H1 (cell line): ENCODE data around the gene RBMY1J. TPM values are rescaled to one million over a fixed set of nuclear protein-coding genes. Genes with fewer than 3 reads are reported as not detected.

Experiments
- CTCF ChIA-PET: fragments of 300-600 bp; sonication (Branson Sonifier 250); formaldehyde crosslinking; loops from one replicate; lab custom pipeline; 2021; ENCODE audit not compliant: partially characterized antibody; lab: Charles Lee
- POLR2A ChIA-PET: fragments of 300-600 bp; sonication (Branson Sonifier 250); formaldehyde crosslinking; loops from one replicate; lab custom pipeline; 2021; ENCODE audit warnings: inconsistent platforms; ENCODE audit not compliant: partially characterized antibody; lab: Charles Lee
- DNase-seq, 2 experiments: peaks; one replicate each; pipeline versions ENCODE4 v3.0.0 to v3.0.0-alpha.2; 2010 to 2022; ENCODE audit warnings: low spot score in 2 of 2, low read depth in 1 of 2, mixed read lengths in 1 of 2
- FAIRE-seq: peaks from 2 replicates; lab custom pipeline; 2011; peaks lifted over from hg19 to GRCh38; lab: Jason Lieb, UNC
- H2AFZ ChIP-seq: 2 replicates; pipeline ENCODE4 v1.8.1; 2012; ENCODE audit warnings: low read length, inconsistent platforms
- H2AK5ac ChIP-seq: 2 replicates; pipeline ENCODE4 v1.6.1; 2013; ENCODE audit warnings: low read depth, low read length
- H2BK120ac ChIP-seq: replicated peaks from 2 replicates; pipeline ENCODE3; 2013; ENCODE audit warnings: low read depth, low read length, inconsistent platforms
- H2BK12ac ChIP-seq: 2 replicates; pipeline ENCODE4 v1.6.1; 2013; ENCODE audit warnings: low read depth, low read length
- H2BK15ac ChIP-seq: 2 replicates; pipeline ENCODE4 v1.6.1; 2013; ENCODE audit warnings: low read length
- H2BK20ac ChIP-seq: 2 replicates; pipeline ENCODE4 v1.6.1; 2013; ENCODE audit warnings: low read length
- H2BK5ac ChIP-seq: 2 replicates; pipeline ENCODE4 v1.6.1; 2013; ENCODE audit warnings: low read depth, low read length
- H3K14ac ChIP-seq: 2 replicates; pipeline ENCODE4 v1.6.1; 2013; ENCODE audit warnings: inconsistent platforms; ENCODE audit not compliant: insufficient read length
- H3K18ac ChIP-seq: 2 replicates; pipeline ENCODE4 v1.6.1; 2013; ENCODE audit warnings: low read length; ENCODE audit errors: extremely low read depth
- H3K23ac ChIP-seq: 2 replicates; pipeline ENCODE4 v1.6.1; 2013; ENCODE audit warnings: inconsistent platforms; ENCODE audit not compliant: insufficient read length
- H3K23me2 ChIP-seq: 2 replicates; pipeline ENCODE4 v1.6.1; 2013; ENCODE audit warnings: low read depth, low read length
- H3K27ac ChIP-seq: 2 replicates; pipeline ENCODE4 v1.6.1; 2011; ENCODE audit warnings: low read depth, low read length, inconsistent platforms
- H3K27me3 ChIP-seq, 4 experiments: replicated peaks in 1 of 4; 1 replicate in 1 of 4; 2 replicates in 3 of 4; pipeline versions ENCODE4 v1.6.1 to v1.8.1; 2011 to 2013; ENCODE audit warnings: low read length in 3 of 4, mild to moderate bottlenecking in 3 of 4, inconsistent platforms in 2 of 4, mixed read lengths in 2 of 4, moderate library complexity in 1 of 4; ENCODE audit not compliant: control insufficient read depth in 3 of 4, insufficient read depth in 3 of 4; ENCODE audit errors: extremely low read depth in 1 of 4
- H3K36me3 ChIP-seq, 4 experiments: 2 replicates each; pipeline versions ENCODE4 v1.6.1 to v1.8.1; 2011 to 2013; ENCODE audit warnings: mild to moderate bottlenecking in 4 of 4, low read length in 3 of 4, moderate library complexity in 2 of 4, control low read depth in 1 of 4, inconsistent platforms in 1 of 4; ENCODE audit not compliant: insufficient read depth in 4 of 4, control insufficient read depth in 2 of 4
- H3K4ac ChIP-seq: replicated peaks from 2 replicates; pipeline ENCODE3; 2013; ENCODE audit warnings: low read length, low read depth, mixed read lengths, inconsistent platforms; ENCODE audit not compliant: insufficient read length
- H3K4me1 ChIP-seq, 4 experiments: replicated peaks in 1 of 4; 1 replicate in 1 of 4; 2 replicates in 3 of 4; pipeline versions ENCODE4 v1.6.1 to v1.8.1; 2011 to 2013; ENCODE audit warnings: low read length in 3 of 4, inconsistent platforms in 2 of 4, mixed read lengths in 1 of 4; ENCODE audit not compliant: insufficient read depth in 4 of 4, control insufficient read depth in 3 of 4
- H3K4me2 ChIP-seq, 2 experiments: 2 replicates each; pipeline versions ENCODE4 v1.6.1 to v1.8.1; 2011 to 2013; ENCODE audit warnings: low read depth in 2 of 2, low read length in 2 of 2, control low read depth in 1 of 2, inconsistent platforms in 1 of 2, mild to moderate bottlenecking in 1 of 2; ENCODE audit not compliant: insufficient read depth in 1 of 2
- H3K4me3 ChIP-seq, 4 experiments: fragments of 200-600, 300-600 bp in 1 of 4; sonication (generic), shearing (Covaris generic), sonication (Bioruptor Twin) in 1 of 4; 2 replicates each; pipeline versions ENCODE4 v1.5.1 to v1.8.1; 2011 to 2016; ENCODE audit warnings: low read length in 4 of 4, low read depth in 3 of 4, control low read depth in 2 of 4, inconsistent platforms in 2 of 4, mild to moderate bottlenecking in 2 of 4, mixed read lengths in 1 of 4, moderate library complexity in 1 of 4; ENCODE audit not compliant: insufficient read depth in 2 of 4; ENCODE audit errors: extremely low read depth in 1 of 4
- H3K56ac ChIP-seq: replicated peaks from 2 replicates; pipeline ENCODE3; 2013; ENCODE audit warnings: low read depth, mild to moderate bottlenecking, mixed read lengths, low read length, inconsistent platforms; ENCODE audit not compliant: insufficient read length
- H3K79me1 ChIP-seq: 2 replicates; pipeline ENCODE4 v1.6.1; 2013; ENCODE audit warnings: low read depth, low read length, control low read depth
- H3K79me2 ChIP-seq, 2 experiments: 2 replicates each; pipeline versions ENCODE4 v1.6.1 to v1.8.1; 2012 to 2013; ENCODE audit warnings: low read length in 2 of 2, mild to moderate bottlenecking in 2 of 2, inconsistent platforms in 1 of 2; ENCODE audit not compliant: insufficient read depth in 2 of 2, control insufficient read depth in 1 of 2
- H3K9ac ChIP-seq, 4 experiments: replicated peaks in 1 of 4; 1 replicate in 1 of 4; 2 replicates in 3 of 4; pipeline versions ENCODE4 v1.6.1 to v1.8.1; 2011 to 2013; ENCODE audit warnings: low read depth in 3 of 4, low read length in 3 of 4, control low read depth in 2 of 4, mild to moderate bottlenecking in 2 of 4, moderate library complexity in 2 of 4, inconsistent platforms in 1 of 4; ENCODE audit errors: extremely low read depth in 1 of 4
- H3K9me3 ChIP-seq, 2 experiments: 2 replicates each; pipeline versions ENCODE4 v1.6.1 to v1.8.1; 2012 to 2013; ENCODE audit warnings: mild to moderate bottlenecking in 2 of 2, moderate library complexity in 2 of 2, control low read depth in 1 of 2, inconsistent platforms in 1 of 2, low read depth in 1 of 2, low read length in 1 of 2, mixed read lengths in 1 of 2; ENCODE audit not compliant: insufficient read depth in 2 of 2
- H4K20me1 ChIP-seq, 2 experiments: replicated peaks in 1 of 2; 2 replicates each; pipeline versions ENCODE3 to v1.8.1; 2011 to 2013; ENCODE audit warnings: inconsistent platforms in 2 of 2, low read length in 2 of 2, mild to moderate bottlenecking in 1 of 2; ENCODE audit not compliant: insufficient read depth in 2 of 2, control insufficient read depth in 1 of 2
- H4K5ac ChIP-seq: 2 replicates; pipeline ENCODE4 v1.6.1; 2013; ENCODE audit warnings: low read length, low read depth, mixed read lengths, inconsistent platforms; ENCODE audit not compliant: insufficient read length
- H4K8ac ChIP-seq: 2 replicates; pipeline ENCODE4 v1.8.0; 2013; ENCODE audit warnings: mild to moderate bottlenecking, moderate library complexity, low read length, inconsistent platforms; ENCODE audit not compliant: insufficient read depth; ENCODE audit errors: extremely low read depth
- H4K91ac ChIP-seq: replicated peaks from 2 replicates; pipeline ENCODE3; 2013; ENCODE audit warnings: low read length, mixed read lengths, inconsistent platforms; ENCODE audit not compliant: insufficient read length
- MAX ChIP-seq: IDR thresholded peaks from 2 replicates; pipeline ENCODE4 v1.6.1; 2012; ENCODE audit warnings: inconsistent platforms
- USF2 ChIP-seq: IDR thresholded peaks from 2 replicates; pipeline ENCODE4 v1.6.1; 2011; ENCODE audit warnings: low read length, improper control_type of control experiment
- polyA plus RNA-seq, 7 experiments: library from polyadenylated mRNA; depleted of rRNA in 3 of 7; stranded (reverse) in 5 of 7; unstranded in 2 of 7; fragments of >200 nt in 5 of 7; fragments of 200-250 nt in 2 of 7; gene quantifications; 1 replicate in 5 of 7; 2 replicates in 1 of 7; 4 replicates in 1 of 7; pipeline versions ENCODE4 v1.2.1 to v1.2.3, GENCODE V29; 2011 to 2013; ENCODE audit warnings: missing spikeins in 2 of 7, mixed read lengths in 2 of 7
- total RNA-seq: library from RNA; stranded (reverse); fragmentation: NEBNext Ultra II Directional; extraction: Animal tissue kit (Norgen Biotek cat#: 25700); gene quantifications from 2 replicates; pipeline ENCODE4 v1.2.1, GENCODE V29; 2021

RBMY1J gene
- total and polyA plus RNA-seq, 2 of the 8 experiments (the other 6 are each of a cell fraction or from before 2014, with no cell fraction given) = not detected

- FAIRE-seq = no peak
- no peak for TF ChIP-seq USF2
- TF ChIP-seq MAX = no peak
Measured at GRCh38 chrY:22370623-22371022, 32.6 kb upstream of the RBMY1J start.

More at GRCh38 chrY:22370623-22371022, 32.6 kb upstream of the RBMY1J start:
- H3K4ac ChIP-seq = no peak overlapping the region
- CTCF ChIA-PET = no interaction called here
- H4K5ac ChIP-seq = no peak overlapping the region
- no peak overlapping the region for H3K14ac ChIP-seq
- H3K27ac ChIP-seq = no peak overlapping the region
- no peak overlapping the region for H3K9ac ChIP-seq
- no peak overlapping the region for H2BK5ac ChIP-seq
- H3K27me3 ChIP-seq = no peaks in the 10 kb centered on the region
- no peak overlapping the region for H3K4me3 ChIP-seq
- H4K20me1 ChIP-seq = no peaks in the 10 kb centered on the region
- peaks cover 0 to 20% of the 10 kb centered on the region in 2 experiments; a peak in 2 of 4 replicates for H3K9me3 ChIP-seq
- H3K4me1 ChIP-seq = no peaks in the 10 kb centered on the region
- H3K23me2 ChIP-seq = no peaks in the 10 kb centered on the region
- H3K56ac ChIP-seq = no peak overlapping the region
- no peak overlapping the region for H3K23ac ChIP-seq
- no peaks in the 10 kb centered on the region for H3K79me1 ChIP-seq
- no peak overlapping the region for H4K91ac ChIP-seq
- H2AK5ac ChIP-seq = no peak overlapping the region
- no peaks in the 10 kb centered on the region for H3K79me2 ChIP-seq
- DNase-seq = no peak
- no peak overlapping the region for H2BK120ac ChIP-seq
- no peak overlapping the region for H2BK20ac ChIP-seq
- H2AFZ ChIP-seq = no peak overlapping the region
- no peak overlapping the region for H2BK15ac ChIP-seq
- POLR2A ChIA-PET = no interaction called here
- no peak overlapping the region for H3K18ac ChIP-seq
- H2BK12ac ChIP-seq = no peak overlapping the region
- no peaks in the 10 kb centered on the region for H3K36me3 ChIP-seq
- H3K4me2 ChIP-seq = no peak overlapping the region
- H4K8ac ChIP-seq = no peak overlapping the region
